SK-N-SH (cell line): ENCODE data around the gene ZNF462. TPM values are rescaled to one million over a fixed set of nuclear protein-coding genes. Genes with fewer than 3 reads are reported as not detected.

Source experiments
- CTCF ChIA-PET: fragments of 300-600, 350-600 bp; formaldehyde crosslinking; extraction: SDS; loops from one replicate; lab custom pipeline; 2021; lab: Yijun Ruan, JAX
- POLR2A ChIA-PET: fragments of 350-600 bp; sonication (Branson Sonifier 250); formaldehyde crosslinking; extraction: SDS; loops from one replicate; lab custom pipeline; 2020; ENCODE audit warnings: antibody characterized with exemption, inconsistent platforms; lab: Yijun Ruan, JAX
- DNase-seq: peaks from one replicate; pipeline ENCODE4 v3.0.0; 2012
- H2AFZ ChIP-seq: fragments of 200-600 bp; sonication (generic); 2 replicates; pipeline ENCODE4 v1.8.1; 2016; ENCODE audit warnings: antibody characterized with exemption, mild to moderate bottlenecking, low read depth
- H3F3A ChIP-seq: fragments of 200-600 bp; sonication (generic); replicated peaks from 2 replicates; pipeline ENCODE3; 2016; ENCODE audit warnings: antibody characterized with exemption, mild to moderate bottlenecking; ENCODE audit not compliant: insufficient read depth
- H3K27ac ChIP-seq, 2 experiments: fragments of 200-500 bp in 1 of 2; fragments of 200-600 bp in 1 of 2; sonication (Bioruptor generic) in 1 of 2; sonication (generic), shearing (Covaris generic) in 1 of 2; 2 replicates each; pipeline versions ENCODE4 v1.5.1 to v1.6.1; 2014 to 2016; ENCODE audit warnings: low read depth in 2 of 2, inconsistent platforms in 1 of 2, low read length in 1 of 2, mild to moderate bottlenecking in 1 of 2, mixed read lengths in 1 of 2
- H3K27me3 ChIP-seq: fragments of 200-600 bp; sonication (generic), shearing (Covaris generic); 2 replicates; pipeline ENCODE4 v1.6.1; 2016; ENCODE audit warnings: mixed run types; ENCODE audit not compliant: insufficient read depth
- H3K36me3 ChIP-seq, 2 experiments: fragments of 200-500 bp in 1 of 2; fragments of 200-600 bp in 1 of 2; sonication (Bioruptor generic) in 1 of 2; sonication (generic) in 1 of 2; replicated peaks in 1 of 2; 2 replicates each; pipeline versions ENCODE3 to v1.5.1; 2014 to 2016; ENCODE audit warnings: low read length in 1 of 2, mild to moderate bottlenecking in 1 of 2; ENCODE audit not compliant: insufficient read depth in 2 of 2, control insufficient read depth in 1 of 2
- H3K4me1 ChIP-seq, 2 experiments: fragments of 200-500 bp in 1 of 2; fragments of 200-600 bp in 1 of 2; sonication (Bioruptor generic) in 1 of 2; sonication (generic), shearing (Covaris generic) in 1 of 2; 2 replicates each; pipeline versions ENCODE4 v1.5.1 to v1.6.1; 2014 to 2016; ENCODE audit warnings: low read depth in 1 of 2, low read length in 1 of 2, mixed run types in 1 of 2; ENCODE audit not compliant: insufficient read depth in 2 of 2, control insufficient read depth in 1 of 2
- H3K4me2 ChIP-seq: fragments of 200-600 bp; sonication (generic), shearing (Covaris generic); 2 replicates; pipeline ENCODE4 v1.6.1; 2017; ENCODE audit warnings: mixed run types
- H3K4me3 ChIP-seq, 2 experiments: fragments of 200-500 bp in 1 of 2; fragments of 200-600 bp in 1 of 2; sonication (Bioruptor generic) in 1 of 2; sonication (generic), shearing (Covaris generic) in 1 of 2; 2 replicates each; pipeline versions ENCODE4 v1.5.1 to v1.8.1; 2014 to 2016; ENCODE audit warnings: low read depth in 2 of 2, inconsistent platforms in 1 of 2, low read length in 1 of 2, mild to moderate bottlenecking in 1 of 2, mixed read lengths in 1 of 2, moderate library complexity in 1 of 2
- H3K79me2 ChIP-seq: fragments of 200-600 bp; sonication (generic); 2 replicates; pipeline ENCODE4 v1.8.1; 2017; ENCODE audit warnings: mild to moderate bottlenecking; ENCODE audit not compliant: insufficient read depth
- H3K9ac ChIP-seq: fragments of 200-600 bp; sonication (generic); 2 replicates; pipeline ENCODE4 v1.6.1; 2017; ENCODE audit warnings: mixed run types
- H3K9me2 ChIP-seq: fragments of 200-600 bp; sonication (generic); 2 replicates; pipeline ENCODE4 v1.6.1; 2017; ENCODE audit warnings: mixed run types
- H3K9me3 ChIP-seq: fragments of 200-600 bp; sonication (generic); 2 replicates; pipeline ENCODE4 v1.6.1; 2017; ENCODE audit warnings: mixed run types, mild to moderate bottlenecking, moderate library complexity
- H4K20me1 ChIP-seq: fragments of 200-600 bp; sonication (generic); 2 replicates; pipeline ENCODE4 v1.6.1; 2017; ENCODE audit warnings: mild to moderate bottlenecking, mixed run types; ENCODE audit not compliant: insufficient read depth
- CHD2 ChIP-seq: fragments of 150-350 bp; IDR thresholded peaks from 2 replicates; pipeline ENCODE4 v1.6.1; 2018; ENCODE audit warnings: low read length; ENCODE audit not compliant: partially characterized antibody
- EP300 ChIP-seq, 2 experiments: IDR thresholded peaks; 2 replicates each; pipeline versions ENCODE4 v1.4.0 to v1.6.1; 2012; ENCODE audit warnings: borderline replicate concordance in 1 of 2, low read depth in 1 of 2, low read length in 1 of 2
- FOXM1 ChIP-seq: IDR thresholded peaks from 2 replicates; pipeline ENCODE4 v1.4.0; 2012; ENCODE audit warnings: low read depth, mild to moderate bottlenecking
- GABPA ChIP-seq: IDR thresholded peaks from 2 replicates; pipeline ENCODE4 v1.4.0; 2012; ENCODE audit warnings: low read depth, mild to moderate bottlenecking
- JUND ChIP-seq: IDR thresholded peaks from 2 replicates; pipeline ENCODE4 v1.4.0; 2012
- MXI1 ChIP-seq: IDR thresholded peaks from 2 replicates; pipeline ENCODE4 v1.6.1; 2012; ENCODE audit warnings: mild to moderate bottlenecking, low read depth, low read length, improper control_type of control experiment
- RAD21 ChIP-seq: IDR thresholded peaks from 2 replicates; pipeline ENCODE4 v1.6.1; 2012; ENCODE audit warnings: mild to moderate bottlenecking, low read length
- RCOR1 ChIP-seq: fragments of 150-350 bp; IDR thresholded peaks from 2 replicates; pipeline ENCODE4 v1.6.1; 2017; ENCODE audit warnings: antibody characterized with exemption, low read length
- REST ChIP-seq: IDR thresholded peaks from 2 replicates; pipeline ENCODE4 v1.6.1; 2012; ENCODE audit warnings: mild to moderate bottlenecking, low read depth, low read length, moderate library complexity
- RFX5 ChIP-seq: IDR thresholded peaks from 2 replicates; pipeline ENCODE4 v1.6.1; 2012; ENCODE audit warnings: mild to moderate bottlenecking, improper control_type of control experiment, low read length
- TAF1 ChIP-seq: IDR thresholded peaks from 2 replicates; pipeline ENCODE4 v1.6.1; 2012; ENCODE audit warnings: low read depth, mild to moderate bottlenecking, low read length, moderate library complexity, borderline replicate concordance
- TCF12 ChIP-seq: IDR thresholded peaks from 2 replicates; pipeline ENCODE4 v1.4.0; 2012
- TEAD4 ChIP-seq: IDR thresholded peaks from 2 replicates; pipeline ENCODE4 v1.4.0; 2012; ENCODE audit warnings: mild to moderate bottlenecking, borderline replicate concordance; ENCODE audit not compliant: insufficient read depth
- WGBS: methylation state at CpG from one replicate; pipeline ENCODE4 v1.1.6; 2017; ENCODE audit warnings: low lambda C conversion rate; 5-methylcytosine and 5-hydroxymethylcytosine counted together
- polyA plus RNA-seq, 3 experiments: library from polyadenylated mRNA; depleted of rRNA; stranded (reverse); fragments of >200 nt; gene quantifications; 2 replicates each; pipeline ENCODE4 v1.2.3, GENCODE V29; 2012
- TF ChIP-seq, protein P1 (sequence below): IDR thresholded peaks from 2 replicates; pipeline ENCODE4 v1.4.0; 2012; ENCODE audit warnings: low read depth, borderline replicate concordance
- TF ChIP-seq, protein P2 (sequence below): IDR thresholded peaks from 2 replicates; pipeline ENCODE4; 2012

Gene ZNF462
- polyA plus RNA-seq, 1 of the 3 experiments (the other 2 are of a cell fraction) = 5.2 TPM

DNA sequence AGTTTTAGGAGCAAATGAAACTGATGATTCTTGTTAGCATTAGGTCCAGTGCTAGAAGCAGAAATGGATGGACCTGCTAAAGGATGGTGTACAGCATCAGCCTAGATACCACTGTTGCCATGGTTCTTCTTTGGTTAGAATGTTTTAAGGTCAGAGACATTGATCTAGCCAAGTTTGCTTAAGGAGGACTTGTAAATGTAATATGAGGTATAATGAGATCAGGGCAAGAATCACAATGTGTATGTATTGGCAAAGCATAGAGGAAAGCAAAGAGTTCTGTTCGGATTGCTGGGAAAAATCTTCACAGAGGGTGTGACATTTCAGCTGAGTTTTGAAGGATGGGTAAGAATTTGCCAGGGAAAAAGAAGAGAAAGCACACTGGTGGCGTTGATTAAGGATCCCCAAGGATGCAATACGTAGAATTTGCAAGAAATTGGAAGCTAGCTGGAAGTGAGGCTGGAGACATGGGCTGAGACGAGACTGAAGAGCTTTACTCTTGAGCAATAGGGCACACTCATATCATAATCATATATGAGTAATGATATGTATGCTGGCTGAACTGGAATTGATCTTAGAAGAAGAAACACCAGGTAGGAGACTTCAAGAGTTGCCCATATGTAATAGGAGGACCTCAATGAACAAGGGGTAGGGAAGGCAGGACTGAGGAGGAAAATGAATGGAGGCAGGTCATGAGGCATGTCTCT is 102.0 kb downstream of the ZNF462 start (continued):
- TF ChIP-seq, protein P1, sequence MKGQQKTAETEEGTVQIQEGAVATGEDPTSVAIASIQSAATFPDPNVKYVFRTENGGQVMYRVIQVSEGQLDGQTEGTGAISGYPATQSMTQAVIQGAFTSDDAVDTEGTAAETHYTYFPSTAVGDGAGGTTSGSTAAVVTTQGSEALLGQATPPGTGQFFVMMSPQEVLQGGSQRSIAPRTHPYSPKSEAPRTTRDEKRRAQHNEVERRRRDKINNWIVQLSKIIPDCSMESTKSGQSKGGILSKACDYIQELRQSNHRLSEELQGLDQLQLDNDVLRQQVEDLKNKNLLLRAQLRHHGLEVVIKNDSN = no peak
- TF ChIP-seq, all 33 proteins: peak for 0

DNA sequence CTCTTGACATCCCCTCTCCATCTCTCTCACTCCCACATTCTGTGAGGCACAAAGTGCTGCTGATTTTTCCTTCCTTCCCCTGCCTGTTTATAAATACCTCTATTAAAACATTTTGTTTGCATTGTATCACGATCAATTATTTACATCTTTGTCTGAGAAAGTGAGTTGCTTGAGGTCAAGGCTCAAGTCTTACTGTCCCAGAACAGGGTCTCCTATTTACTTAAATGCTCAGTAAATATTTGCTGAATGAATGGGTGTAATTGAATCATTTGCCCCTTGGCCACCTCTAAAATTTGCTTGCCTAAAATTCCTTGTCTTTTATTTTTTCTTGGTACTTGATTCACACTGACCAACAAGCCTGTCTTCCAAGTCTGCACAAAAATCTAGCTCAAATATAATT is 103.5 kb downstream of the ZNF462 start:
- TF ChIP-seq EP300 (IDR thresholded peaks at IDR 0.05; ENCODE audit: borderline replicate concordance in 1 of 2, low read depth in 1 of 2, low read length in 1 of 2) = no peak
- TF ChIP-seq TEAD4 = no peak
- TF ChIP-seq RCOR1 = no peak
- no peak for TF ChIP-seq REST
- TF ChIP-seq JUND = no peak
- TF ChIP-seq CHD2 = no peak
- no peak for TF ChIP-seq GABPA
- TF ChIP-seq FOXM1 = no peak
- no peak for TF ChIP-seq RFX5
- no peak for DNase-seq
- Histone ChIP-seq H2AFZ (no peak overlapping the region), H3K27me3 (no peaks in the 10 kb centered on the region), H3K4me2 (no peak overlapping the region), H3K9me3 (no peaks in the 10 kb centered on the region), H3K36me3 (peaks cover 12 to 44% of the 10 kb centered on the region in 2 experiments), H3K27ac (no peak overlapping the region), H4K20me1 (no peaks in the 10 kb centered on the region), H3F3A (no peaks in the 10 kb centered on the region), H3K79me2 (no peaks in the 10 kb centered on the region), H3K4me1 (no peaks in the 10 kb centered on the region; a peak in 1 of 4 replicates), H3K9ac (no peak overlapping the region), H3K9me2 (no peaks in the 10 kb centered on the region), H3K4me3 (no peak overlapping the region)
- WGBS = 75% methylated on average over 1 of the region's 1 CpG
- ChIA-PET POLR2A (no interaction called here), CTCF (interaction anchor here (1.5 kb wide), 1 partner anchor 24 kb away, joined by 3 read pairs; no protein-coding TSS in a partner anchor)

- H3K27me3 ChIP-seq = no peaks in the 10 kb centered on the region
- H2AFZ ChIP-seq = no peak overlapping the region
- TF ChIP-seq TAF1 (no peak), FOXM1 (no peak), TCF12 (no peak), RAD21 (no peak), MXI1 (no peak)
- TF ChIP-seq, protein P1 = no peak
- TF ChIP-seq, protein P2, sequence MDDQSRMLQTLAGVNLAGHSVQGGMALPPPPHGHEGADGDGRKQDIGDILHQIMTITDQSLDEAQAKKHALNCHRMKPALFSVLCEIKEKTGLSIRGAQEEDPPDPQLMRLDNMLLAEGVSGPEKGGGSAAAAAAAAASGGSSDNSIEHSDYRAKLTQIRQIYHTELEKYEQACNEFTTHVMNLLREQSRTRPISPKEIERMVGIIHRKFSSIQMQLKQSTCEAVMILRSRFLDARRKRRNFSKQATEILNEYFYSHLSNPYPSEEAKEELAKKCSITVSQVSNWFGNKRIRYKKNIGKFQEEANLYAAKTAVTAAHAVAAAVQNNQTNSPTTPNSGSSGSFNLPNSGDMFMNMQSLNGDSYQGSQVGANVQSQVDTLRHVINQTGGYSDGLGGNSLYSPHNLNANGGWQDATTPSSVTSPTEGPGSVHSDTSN = no peak
- H3K4me3 ChIP-seq = no peak overlapping the region
- H3K27ac ChIP-seq = no peak overlapping the region
- H3K9me2 ChIP-seq = no peaks in the 10 kb centered on the region
- no peaks in the 10 kb centered on the region for H3F3A ChIP-seq
- no peaks in the 10 kb centered on the region for H3K9me3 ChIP-seq
- no peak for DNase-seq
- no peaks in the 10 kb centered on the region for H3K4me1 ChIP-seq
- POLR2A ChIA-PET = no interaction called here
- CTCF ChIA-PET = no interaction called here
- peaks cover 5 to 65% of the 10 kb centered on the region in 2 experiments for H3K36me3 ChIP-seq
- no peak overlapping the region for H3K9ac ChIP-seq
- no peaks in the 10 kb centered on the region for H3K79me2 ChIP-seq
- no peak overlapping the region for H3K4me2 ChIP-seq
- H4K20me1 ChIP-seq = no peaks in the 10 kb centered on the region
These were observed 106.7 kb downstream of the ZNF462 start for GRCh38 chr9:106969696-106970095.
